Vagina (tissue), 2 donors: Measurements from ENCODE around the gene HOXC10.

Experiments
- POLR2A ChIP-seq, 2 donors: fragments of 450-650 bp; IDR thresholded peaks; one replicate each; pipeline ENCODE4 v1.6.1; 2017; ENCODE audit warnings: antibody characterized with exemption in 2 of 2, mild to moderate bottlenecking in 2 of 2, moderate library complexity in 2 of 2
- POLR2AphosphoS5 ChIP-seq, 2 donors: sonication (generic); formaldehyde crosslinking; IDR thresholded peaks; one replicate each; pipeline ENCODE4 v1.9.0; 2017; ENCODE audit warnings: antibody characterized with exemption in 2 of 2, mild to moderate bottlenecking in 2 of 2, low read depth in 1 of 2; ENCODE audit not compliant: insufficient read depth in 1 of 2

DNA sequence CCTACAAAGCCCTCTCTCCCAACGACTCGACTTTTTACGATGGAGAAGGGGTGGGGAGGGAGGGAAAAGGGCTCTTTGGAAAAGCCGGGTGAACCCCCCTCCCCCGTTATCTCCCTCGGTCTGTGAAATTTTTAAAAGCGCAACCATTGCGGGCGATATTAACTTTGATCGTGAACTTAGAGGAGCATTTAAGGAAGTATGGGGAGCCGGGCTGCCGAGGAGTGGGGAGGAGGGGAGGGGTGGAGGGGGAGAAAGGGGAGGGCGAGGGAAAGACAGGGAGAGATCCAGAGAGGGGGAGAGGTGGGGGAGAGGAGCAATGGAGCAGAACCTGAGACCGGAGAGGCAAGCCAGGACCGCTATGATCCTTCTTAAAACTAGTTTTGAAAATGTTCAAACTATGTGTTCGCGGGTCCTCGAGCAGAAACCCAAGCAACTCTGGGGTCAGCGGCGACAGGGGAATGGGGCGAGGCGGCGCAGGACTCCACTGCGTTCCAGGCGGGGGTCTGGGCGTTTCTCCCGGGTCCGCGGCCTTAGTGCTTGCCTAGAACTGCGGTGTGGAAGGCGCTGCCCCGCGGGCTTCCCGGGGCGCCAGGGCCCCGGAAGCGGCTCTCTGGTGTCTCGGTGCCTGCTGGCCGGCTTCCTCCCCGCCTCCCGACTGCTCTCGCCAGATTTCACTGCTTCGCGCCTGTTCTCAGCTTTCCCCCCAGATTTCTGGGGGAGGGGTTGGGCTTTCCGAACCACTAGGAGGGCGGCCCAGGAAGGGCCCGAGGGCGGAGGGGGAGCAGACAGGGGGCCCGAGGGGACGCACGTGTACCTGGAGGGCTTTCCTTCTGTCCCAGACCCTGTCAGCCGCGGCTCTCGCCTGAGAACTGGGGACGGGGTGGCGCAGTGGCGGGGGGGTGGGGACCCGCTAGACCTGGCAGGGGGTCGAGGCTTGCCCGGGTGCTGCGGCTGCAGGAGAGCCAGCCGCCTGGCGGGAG is 10.6 kb upstream of the HOXC10 start, which contains the start of gene HOTAIR:
- TF ChIP-seq POLR2A (IDR thresholded peaks at IDR 0.05) (no peak), POLR2AphosphoS5 (IDR thresholded peaks at IDR 0.05; ENCODE audit: insufficient read depth in 1 of 2, low read depth in 1 of 2) (no peak)
